H1 (cell line): ENCODE results near the gene NTN1. TPM values are rescaled to one million over a fixed set of nuclear protein-coding genes. Genes with fewer than 3 reads are reported as not detected.

Source experiments
- CHD7 ChIP-seq: fragments of 300-600 bp; sonication (generic); IDR thresholded peaks from 2 replicates; pipeline ENCODE4 v1.7.1; 2012; ENCODE audit warnings: low read length, moderate library complexity, mild to moderate bottlenecking, inconsistent platforms; ENCODE audit not compliant: insufficient replicate concordance
- polyA plus RNA-seq, 7 experiments: library from polyadenylated mRNA; depleted of rRNA in 3 of 7; stranded (reverse) in 5 of 7; unstranded in 2 of 7; fragments of >200 nt in 5 of 7; fragments of 200-250 nt in 2 of 7; gene quantifications; 1 replicate in 5 of 7; 2 replicates in 1 of 7; 4 replicates in 1 of 7; pipeline versions ENCODE4 v1.2.1 to v1.2.3, GENCODE V29; 2011 to 2013; ENCODE audit warnings: missing spikeins in 2 of 7, mixed read lengths in 2 of 7
- total RNA-seq: library from RNA; stranded (reverse); fragmentation: NEBNext Ultra II Directional; extraction: Animal tissue kit (Norgen Biotek cat#: 25700); gene quantifications from 2 replicates; pipeline ENCODE4 v1.2.1, GENCODE V29; 2021

NTN1 gene
- total and polyA plus RNA-seq, 2 of the 8 experiments (the other 6 are each of a cell fraction or from before 2014, with no cell fraction given) = 2.0 to 2.3 TPM

GRCh38 chr17:9098242-9098825 lies 77.0 kb downstream of the NTN1 start (continued):
- TF ChIP-seq CHD7 = no peak
